ENCODE measurements around the gene MCEE.

The MCEE gene

GRCh38 chr2:71074893-71075395 is 55.1 kb downstream of the MCEE start:
- DNase-seq = no peak

- no peak for DNase-seq
Measured at GRCh38 chr2:71073475-71073874, 56.6 kb downstream of the MCEE start.

DNA sequence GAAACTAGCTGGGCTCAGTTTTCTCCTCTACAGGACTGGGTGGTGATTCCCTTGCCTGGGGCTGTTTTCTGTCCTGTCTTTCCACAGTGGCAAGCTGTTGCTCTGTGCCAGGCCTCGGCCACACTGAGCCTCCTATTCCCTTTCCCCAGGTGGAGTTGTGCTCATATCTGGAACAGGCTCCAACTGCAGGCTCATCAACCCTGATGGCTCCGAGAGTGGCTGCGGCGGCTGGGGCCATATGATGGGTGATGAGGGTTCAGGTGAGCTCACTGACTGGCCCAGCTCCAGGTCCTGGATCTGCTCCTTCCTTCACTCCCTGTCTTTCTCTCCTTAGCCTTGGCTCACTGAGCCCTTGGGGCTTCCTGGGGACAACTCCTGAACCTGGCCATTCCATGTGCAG is 57.5 kb downstream of the MCEE start:
- no peak for DNase-seq

DNA sequence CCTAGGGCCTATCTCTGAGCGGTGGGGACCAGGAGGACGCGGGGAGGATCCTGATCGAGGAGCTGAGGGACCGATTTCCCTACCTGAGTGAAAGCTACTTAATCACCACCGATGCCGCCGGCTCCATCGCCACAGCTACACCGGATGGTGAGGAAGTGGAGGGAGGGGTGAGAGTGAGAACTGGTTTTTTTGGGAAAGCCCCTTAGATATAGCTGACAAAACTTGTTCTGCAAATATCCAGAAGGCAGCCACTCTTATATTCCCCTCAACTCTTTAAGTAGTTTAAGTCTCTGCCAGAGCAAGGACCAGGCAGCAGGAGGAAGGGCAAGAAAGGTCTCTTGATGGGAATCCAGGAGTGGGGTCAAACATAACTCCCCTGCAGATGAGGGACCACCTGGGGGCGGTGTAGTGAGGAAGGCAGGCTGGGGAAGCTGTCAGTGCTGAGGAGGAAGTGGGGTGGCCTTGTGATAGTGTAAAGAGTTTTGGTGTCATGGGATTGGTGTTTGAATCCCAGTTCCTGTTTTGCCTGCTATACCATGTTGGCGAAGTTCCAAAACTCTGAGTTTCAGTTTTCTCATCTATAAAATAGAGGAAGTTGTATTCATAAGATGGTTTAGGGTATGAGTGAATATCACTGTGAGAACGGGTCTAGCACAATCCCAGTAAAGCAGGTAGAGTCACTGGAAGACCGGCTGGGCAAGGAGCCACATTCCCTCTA is 58.2 kb downstream of the MCEE start:
- DNase-seq = peak; percentile 88

DNA sequence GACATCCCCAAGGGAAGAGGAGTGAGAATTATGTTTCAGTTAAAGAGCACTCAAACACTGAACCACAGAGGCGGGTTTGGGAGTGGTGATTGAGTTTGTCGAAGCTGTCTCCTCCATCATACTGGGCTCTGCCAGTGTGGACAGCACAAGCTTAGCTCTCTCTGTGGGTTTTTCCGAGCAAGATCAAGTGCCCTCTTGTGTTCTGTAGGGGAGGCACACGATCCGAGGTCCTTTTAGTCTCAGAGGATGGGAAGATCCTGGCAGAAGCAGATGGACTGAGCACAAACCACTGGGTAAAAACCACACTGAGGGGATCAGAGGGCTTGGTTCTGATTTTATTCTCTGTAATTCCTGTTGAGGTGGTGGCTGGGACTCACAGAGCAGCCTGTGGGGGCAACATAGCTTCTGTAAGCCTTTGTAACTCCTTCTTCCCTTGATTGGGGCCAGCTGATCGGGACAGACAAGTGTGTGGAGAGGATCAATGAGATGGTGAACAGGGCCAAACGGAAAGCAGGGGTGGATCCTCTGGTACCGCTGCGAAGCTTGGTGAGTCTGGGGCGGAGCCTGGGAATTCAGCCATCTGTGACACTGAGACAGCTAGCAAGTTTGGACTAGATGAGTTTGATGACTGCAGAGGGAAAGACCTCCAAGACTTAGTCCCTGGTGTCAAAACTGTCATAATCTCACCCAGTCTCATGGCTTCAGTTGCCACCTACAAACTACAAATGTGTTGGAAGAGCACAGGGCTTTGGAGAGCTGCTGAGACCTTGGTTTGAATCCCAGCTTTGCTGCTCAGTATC is 59.5 kb downstream of the MCEE start:
- DNase-seq = no peak

- DNase-seq = no peak
Measured at GRCh38 chr2:71069376-71069775, 60.7 kb downstream of the MCEE start.

DNA sequence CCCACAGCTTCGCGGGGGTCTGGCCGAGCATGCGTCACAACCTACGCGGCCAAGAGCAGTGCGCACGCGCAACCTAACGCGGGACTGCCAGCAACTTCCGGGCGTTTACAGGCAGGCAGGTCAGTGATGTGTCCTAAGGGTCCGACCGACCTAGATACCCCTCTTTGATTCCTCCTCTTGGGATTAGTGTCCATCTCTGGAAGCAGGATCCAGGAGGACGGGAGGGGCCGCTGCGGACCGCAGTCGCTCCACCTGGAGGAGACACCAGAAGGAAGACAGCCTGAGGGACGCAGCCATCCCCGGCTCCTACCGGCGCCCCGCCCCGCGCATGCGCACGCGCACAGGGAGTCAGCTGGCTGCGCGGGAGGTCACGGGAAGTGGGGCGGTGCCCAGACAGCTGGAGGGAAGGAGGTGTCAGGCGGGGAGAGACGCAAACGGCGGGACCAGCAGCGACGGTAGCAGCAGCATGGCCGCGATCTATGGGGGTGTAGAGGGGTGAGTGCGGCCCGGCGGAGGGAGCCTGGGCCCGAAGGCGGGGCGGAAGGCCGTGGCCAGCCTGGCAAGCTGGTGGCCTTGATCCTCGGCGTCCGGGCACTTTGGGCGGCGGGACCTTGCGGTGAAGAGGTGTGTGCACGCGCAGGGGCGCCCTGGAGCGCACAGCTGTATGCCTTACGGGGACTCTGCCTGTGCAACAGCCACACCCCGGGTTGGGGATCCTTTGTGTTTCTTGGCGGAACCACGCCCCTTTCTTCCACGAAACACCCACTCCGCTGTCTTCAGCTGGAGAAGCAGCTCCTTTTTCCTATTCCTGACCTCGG is 61.6 kb downstream of the MCEE start, which contains the start of gene NAGK:
Gene NAGK, plus strand, starts transcription at position 431 of the 818 bp plus-strand sequence. Its CDS starts 36 bp downstream, at position 467.
- peak; percentile 99 for DNase-seq

DNA sequence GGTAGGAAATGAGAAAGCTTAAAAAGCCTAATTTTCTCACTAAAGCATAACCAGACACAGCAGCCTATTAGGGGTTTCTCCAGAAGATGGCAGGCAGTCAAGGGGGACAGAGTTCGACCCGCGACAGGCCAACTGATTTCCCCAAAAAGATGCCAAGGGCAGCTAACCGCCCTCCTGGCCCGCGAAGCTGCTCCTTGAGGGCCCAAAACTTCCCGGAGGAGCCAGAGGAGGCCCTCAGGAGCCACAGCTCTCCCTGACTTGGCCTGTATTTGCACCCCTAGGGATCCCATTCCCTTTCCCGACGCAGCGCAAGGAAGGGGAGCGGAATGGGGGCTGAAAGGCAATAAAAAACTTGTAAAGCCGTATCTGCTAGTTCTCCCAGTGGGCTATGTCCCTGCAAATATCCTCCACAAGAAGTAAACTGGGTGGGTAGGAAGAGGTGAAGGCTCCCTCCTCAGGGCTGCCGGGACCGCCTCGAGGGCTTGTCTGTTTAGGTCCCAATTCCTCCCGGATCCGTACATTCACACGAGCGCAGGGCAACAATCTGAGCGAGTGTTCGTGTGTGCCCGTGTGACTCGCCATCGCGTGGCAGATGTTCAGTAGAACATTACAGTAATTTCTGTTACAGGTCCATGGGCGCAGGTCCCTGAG is 62.3 kb downstream of the MCEE start:
- DNase-seq = no peak

- DNase-seq = no peak
Measured at GRCh38 chr2:71066856-71067255, 63.2 kb downstream of the MCEE start.

DNA sequence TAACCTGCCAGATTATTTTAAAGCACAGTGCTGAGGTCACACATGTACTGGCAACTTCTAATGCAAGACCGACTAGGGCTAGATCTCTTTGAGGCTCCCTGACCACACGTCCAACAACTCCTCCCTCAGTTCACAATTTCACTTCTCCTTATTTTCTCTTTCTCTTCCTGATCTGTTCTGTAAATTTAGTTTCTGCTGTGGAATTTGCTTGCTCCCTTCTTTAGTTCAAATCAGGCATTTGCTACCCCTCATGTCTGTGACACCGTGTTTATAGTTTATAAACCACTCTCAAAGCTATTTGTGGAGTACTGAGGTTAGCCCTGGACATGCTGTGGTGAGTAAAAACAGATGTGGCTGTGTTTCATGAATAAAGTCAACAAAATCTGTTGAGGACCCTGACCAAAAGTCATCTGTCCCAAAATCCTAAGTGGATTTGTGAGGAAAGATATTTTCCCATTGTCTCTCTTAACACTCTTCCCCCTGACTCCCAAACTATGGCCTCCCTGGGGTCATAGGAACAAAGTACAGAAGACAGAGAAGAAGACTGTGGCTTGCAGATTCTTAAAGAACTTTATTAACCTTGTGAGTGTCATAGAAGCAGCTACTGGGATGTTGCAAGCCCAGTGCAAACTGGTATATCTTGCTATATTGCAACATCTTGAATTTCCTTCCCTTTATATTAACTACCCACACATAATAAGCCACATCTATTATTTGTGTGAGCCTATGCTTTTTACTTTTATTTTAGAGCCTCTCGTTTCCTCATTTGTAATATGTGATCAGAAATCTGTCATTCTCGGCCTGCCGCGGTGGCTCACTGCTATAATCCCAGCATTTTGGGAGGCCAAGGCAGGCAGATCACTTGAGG is 65.0 kb downstream of the MCEE start:
- no peak for DNase-seq

GRCh38 chr2:71064110-71064611 is 65.9 kb downstream of the MCEE start:
- peak; percentile 53 for DNase-seq

DNA sequence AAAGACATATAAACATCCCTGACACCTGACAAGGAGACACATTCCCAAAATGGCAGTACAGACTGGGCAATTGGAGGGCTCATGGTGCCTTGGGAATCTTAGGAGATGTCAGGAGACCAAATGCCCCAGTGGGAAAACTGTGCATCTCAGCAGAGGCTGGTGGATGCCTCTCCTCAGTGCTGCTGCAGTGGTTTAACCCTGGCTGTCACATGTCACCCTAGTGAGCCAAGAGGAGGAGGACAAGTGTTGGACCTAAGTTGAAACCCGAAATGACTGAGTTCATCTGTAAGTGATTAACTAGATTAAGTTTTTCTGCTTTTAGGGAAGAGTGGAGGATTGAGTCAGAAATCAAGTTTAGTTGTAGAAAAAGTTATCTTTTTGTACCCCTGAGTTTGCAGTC is 66.8 kb downstream of the MCEE start:
- DNase-seq = no peak

- DNase-seq = no peak
Measured at GRCh38 chr2:71060871-71061270, 69.2 kb downstream of the MCEE start.

DNA sequence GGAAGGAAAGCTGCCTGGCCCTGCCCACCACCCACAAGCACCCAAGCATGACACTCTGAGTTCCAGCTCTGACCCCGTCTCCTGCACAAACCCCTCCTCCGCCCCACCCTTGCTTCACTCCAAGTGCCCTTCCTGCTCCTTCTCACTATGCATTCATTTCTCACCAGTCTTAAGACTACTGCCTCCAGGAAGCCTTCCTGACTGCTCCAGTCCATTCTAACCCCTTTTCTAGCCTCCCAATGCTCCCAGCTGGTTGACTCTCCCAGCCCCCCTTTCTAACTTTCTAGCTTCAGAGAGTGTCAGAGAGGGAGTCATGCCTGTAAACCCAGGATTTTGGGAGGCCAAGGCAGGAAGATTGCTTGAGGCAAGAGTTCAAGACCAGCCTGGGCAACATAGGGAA is 69.8 kb downstream of the MCEE start:
- DNase-seq = no peak

All from activated effector memory CD4-positive, alpha-beta T cell treated with anti-CD3 and anti-CD28 coated beads, Interleukin-2, amount 50 U/mL, for 16 hours (primary cell).